ENCODE results near the gene BLMH. TPM values are rescaled to one million over a fixed set of nuclear protein-coding genes. Genes with fewer than 3 reads are reported as not detected.

BLMH gene
- total RNA-seq, 2 donors from 2014 or later, result 84.7 to 92.0 TPM

DNA sequence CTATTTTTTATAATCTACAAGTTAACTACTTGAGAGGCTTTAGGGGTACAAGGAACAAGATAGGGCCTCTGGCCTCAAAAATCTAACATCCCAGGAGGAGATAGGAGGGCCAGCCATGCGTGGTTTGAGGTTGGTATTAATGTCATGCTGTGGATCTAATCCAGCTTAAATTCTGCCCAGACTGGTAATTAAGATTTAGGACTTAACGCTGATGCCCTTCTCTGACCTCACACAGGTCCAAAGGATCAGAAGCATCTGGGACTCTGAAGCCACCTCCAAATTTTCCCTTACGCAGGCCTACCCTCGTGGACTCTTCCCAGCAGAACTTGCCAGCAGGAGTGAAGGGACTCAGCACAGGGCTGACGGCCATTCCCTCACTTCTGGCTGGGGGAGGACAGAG is 71.3 kb downstream of the BLMH start:
- WGBS, 2 experiments (ENCODE audit: insufficient coverage in 1 of 2, insufficient read length in 1 of 2), result 89% methylated on average over 5 of the region's 5 CpGs; no CpG with 5 or more reads in 1 of the 2 experiments
- Mint-ChIP-seq H3K4me3 (no peak overlapping the region), H3K27ac (peak overlapping the region; percentile 8)

GRCh38 chr17:30219833-30220232 is 71.9 kb downstream of the BLMH start:
- Mint-ChIP-seq H3K27me3 (ENCODE audit: insufficient read depth) (peaks cover 2% of the 10 kb centered on the region), H3K36me3 (ENCODE audit: low read depth) (no peaks in the 10 kb centered on the region), H3K9me3 (no peaks in the 10 kb centered on the region), H3K27ac (no peak overlapping the region), H3K4me1 (peaks cover 25% of the 10 kb centered on the region), H3K4me3 (no peak overlapping the region)
- Histone ChIP-seq H3K36me3 (ENCODE audit: control insufficient read depth, insufficient read depth, low read length) (no peaks in the 10 kb centered on the region), H3K27me3 (ENCODE audit: control insufficient read depth, insufficient read depth, low read length, poor library complexity, severe bottlenecking) (no peaks in the 10 kb centered on the region), H3K4me1 (ENCODE audit: control insufficient read depth, insufficient read depth, low read length) (peaks cover 16% of the 10 kb centered on the region), H3K9ac (ENCODE audit: extremely low read depth, low read length, poor library complexity, severe bottlenecking) (no peak overlapping the region), H3K9me3 (ENCODE audit: control insufficient read depth, low read length) (no peaks in the 10 kb centered on the region), H3K4me3 (ENCODE audit: low read length) (no peak overlapping the region), H3K27ac (ENCODE audit: low read depth, low read length) (no peak overlapping the region)
- DNase-seq, result no peak
- TF ChIP-seq, protein P1, sequence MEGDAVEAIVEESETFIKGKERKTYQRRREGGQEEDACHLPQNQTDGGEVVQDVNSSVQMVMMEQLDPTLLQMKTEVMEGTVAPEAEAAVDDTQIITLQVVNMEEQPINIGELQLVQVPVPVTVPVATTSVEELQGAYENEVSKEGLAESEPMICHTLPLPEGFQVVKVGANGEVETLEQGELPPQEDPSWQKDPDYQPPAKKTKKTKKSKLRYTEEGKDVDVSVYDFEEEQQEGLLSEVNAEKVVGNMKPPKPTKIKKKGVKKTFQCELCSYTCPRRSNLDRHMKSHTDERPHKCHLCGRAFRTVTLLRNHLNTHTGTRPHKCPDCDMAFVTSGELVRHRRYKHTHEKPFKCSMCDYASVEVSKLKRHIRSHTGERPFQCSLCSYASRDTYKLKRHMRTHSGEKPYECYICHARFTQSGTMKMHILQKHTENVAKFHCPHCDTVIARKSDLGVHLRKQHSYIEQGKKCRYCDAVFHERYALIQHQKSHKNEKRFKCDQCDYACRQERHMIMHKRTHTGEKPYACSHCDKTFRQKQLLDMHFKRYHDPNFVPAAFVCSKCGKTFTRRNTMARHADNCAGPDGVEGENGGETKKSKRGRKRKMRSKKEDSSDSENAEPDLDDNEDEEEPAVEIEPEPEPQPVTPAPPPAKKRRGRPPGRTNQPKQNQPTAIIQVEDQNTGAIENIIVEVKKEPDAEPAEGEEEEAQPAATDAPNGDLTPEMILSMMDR (conservative IDR thresholded peaks at IDR 0.05), result no peak
- WGBS, 2 experiments (ENCODE audit: insufficient coverage in 1 of 2, insufficient read length in 1 of 2), result 78 to 82% methylated on average over 7 of the region's 7 CpGs

More for the DNA sequence above, 71.3 kb downstream of the BLMH start:
- no peaks in the 10 kb centered on the region for H3K36me3 ChIP-seq (ENCODE audit: control insufficient read depth, insufficient read depth, low read length)
- no peaks in the 10 kb centered on the region for H3K9me3 Mint-ChIP-seq
- TF ChIP-seq, protein P1 (conservative IDR thresholded peaks at IDR 0.05), result no peak
- H3K4me1 Mint-ChIP-seq, result peaks cover 25% of the 10 kb centered on the region
- H3K27me3 Mint-ChIP-seq (ENCODE audit: insufficient read depth), result no peaks in the 10 kb centered on the region
- H3K27ac ChIP-seq (ENCODE audit: low read depth, low read length), result no peak overlapping the region
- H3K9me3 ChIP-seq (ENCODE audit: control insufficient read depth, low read length), result no peaks in the 10 kb centered on the region
- no peaks in the 10 kb centered on the region for H3K27me3 ChIP-seq (ENCODE audit: control insufficient read depth, insufficient read depth, low read length, poor library complexity, severe bottlenecking)
- H3K36me3 Mint-ChIP-seq (ENCODE audit: low read depth), result no peaks in the 10 kb centered on the region
- no peak overlapping the region for H3K9ac ChIP-seq (ENCODE audit: extremely low read depth, low read length, poor library complexity, severe bottlenecking)
- H3K4me3 ChIP-seq (ENCODE audit: low read length), result no peak overlapping the region
- no peak for DNase-seq
- peaks cover 16% of the 10 kb centered on the region for H3K4me1 ChIP-seq (ENCODE audit: control insufficient read depth, insufficient read depth, low read length)

GRCh38 chr17:30219315-30219714 is 72.4 kb downstream of the BLMH start:
- Mint-ChIP-seq H3K36me3 (ENCODE audit: low read depth) (no peaks in the 10 kb centered on the region), H3K9me3 (no peaks in the 10 kb centered on the region), H3K27ac (no peak overlapping the region), H3K4me1 (peaks cover 20% of the 10 kb centered on the region), H3K4me3 (no peak overlapping the region), H3K27me3 (ENCODE audit: insufficient read depth) (peaks cover 3% of the 10 kb centered on the region)
- 94% methylated on average over 4 of the region's 4 CpGs for WGBS, 2 experiments (ENCODE audit: insufficient coverage in 1 of 2, insufficient read length in 1 of 2)
- DNase-seq, result no peak
- Histone ChIP-seq H3K27me3 (ENCODE audit: control insufficient read depth, insufficient read depth, low read length, poor library complexity, severe bottlenecking) (no peaks in the 10 kb centered on the region), H3K36me3 (ENCODE audit: control insufficient read depth, insufficient read depth, low read length) (no peaks in the 10 kb centered on the region), H3K4me1 (ENCODE audit: control insufficient read depth, insufficient read depth, low read length) (peaks cover 16% of the 10 kb centered on the region), H3K27ac (ENCODE audit: low read depth, low read length) (no peak overlapping the region), H3K4me3 (ENCODE audit: low read length) (no peak overlapping the region), H3K9ac (ENCODE audit: extremely low read depth, low read length, poor library complexity, severe bottlenecking) (no peak overlapping the region), H3K9me3 (ENCODE audit: control insufficient read depth, low read length) (no peaks in the 10 kb centered on the region)
- TF ChIP-seq, protein P1 (conservative IDR thresholded peaks at IDR 0.05), result no peak

Data from endodermal cell (in vitro differentiated cells).